GM12878 (cell line): ENCODE results near the gene PPL.

Experiments
- BRCA1 ChIP-seq: IDR thresholded peaks from 2 replicates; pipeline ENCODE4 v1.6.1; 2011; ENCODE audit warnings: low read depth, low read length, improper control_type of control experiment
- CHD2 ChIP-seq: IDR thresholded peaks from 2 replicates; pipeline ENCODE4 v1.6.1; 2011; ENCODE audit warnings: low read depth, low read length, improper control_type of control experiment, borderline replicate concordance
- LARP7 ChIP-seq: fragments of 450-650 bp; IDR thresholded peaks from 2 replicates; pipeline ENCODE4 v1.6.1; 2017; ENCODE audit warnings: mild to moderate bottlenecking
- TF ChIP-seq, protein P1 (sequence below): IDR thresholded peaks from 2 replicates; pipeline ENCODE4 v1.6.1; 2012; ENCODE audit warnings: low read depth, low read length, improper control_type of control experiment

GRCh38 chr16:4859900-4860255, 77.1 kb downstream of the PPL start:
- no peak for TF ChIP-seq CHD2
- no peak for TF ChIP-seq BRCA1
- no peak for TF ChIP-seq LARP7
- TF ChIP-seq, protein P1, sequence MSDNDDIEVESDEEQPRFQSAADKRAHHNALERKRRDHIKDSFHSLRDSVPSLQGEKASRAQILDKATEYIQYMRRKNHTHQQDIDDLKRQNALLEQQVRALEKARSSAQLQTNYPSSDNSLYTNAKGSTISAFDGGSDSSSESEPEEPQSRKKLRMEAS: no peak
